ENCODE data around the gene ADH6.

The ADH6 gene

DNA sequence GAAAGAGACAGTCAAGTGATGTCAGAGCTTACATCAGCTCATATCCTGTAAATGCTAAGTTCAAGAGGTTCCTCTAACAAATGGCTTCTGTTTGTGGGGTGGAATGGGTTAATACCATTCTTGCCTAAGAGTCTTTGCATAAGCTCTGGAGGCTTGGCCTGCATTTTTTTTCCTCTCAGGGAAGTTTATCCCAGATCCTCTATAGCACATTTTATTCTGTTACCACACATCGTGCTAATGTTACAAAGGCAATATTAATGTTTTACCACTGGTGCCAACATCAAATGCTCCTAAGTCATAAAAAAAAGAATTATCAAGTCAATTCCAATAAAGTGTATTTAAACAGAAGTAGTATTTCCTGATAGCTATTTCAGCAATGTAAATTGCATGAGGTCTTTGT, 2.9 kb upstream of the ADH6 start:
- TF ChIP-seq, protein P1, sequence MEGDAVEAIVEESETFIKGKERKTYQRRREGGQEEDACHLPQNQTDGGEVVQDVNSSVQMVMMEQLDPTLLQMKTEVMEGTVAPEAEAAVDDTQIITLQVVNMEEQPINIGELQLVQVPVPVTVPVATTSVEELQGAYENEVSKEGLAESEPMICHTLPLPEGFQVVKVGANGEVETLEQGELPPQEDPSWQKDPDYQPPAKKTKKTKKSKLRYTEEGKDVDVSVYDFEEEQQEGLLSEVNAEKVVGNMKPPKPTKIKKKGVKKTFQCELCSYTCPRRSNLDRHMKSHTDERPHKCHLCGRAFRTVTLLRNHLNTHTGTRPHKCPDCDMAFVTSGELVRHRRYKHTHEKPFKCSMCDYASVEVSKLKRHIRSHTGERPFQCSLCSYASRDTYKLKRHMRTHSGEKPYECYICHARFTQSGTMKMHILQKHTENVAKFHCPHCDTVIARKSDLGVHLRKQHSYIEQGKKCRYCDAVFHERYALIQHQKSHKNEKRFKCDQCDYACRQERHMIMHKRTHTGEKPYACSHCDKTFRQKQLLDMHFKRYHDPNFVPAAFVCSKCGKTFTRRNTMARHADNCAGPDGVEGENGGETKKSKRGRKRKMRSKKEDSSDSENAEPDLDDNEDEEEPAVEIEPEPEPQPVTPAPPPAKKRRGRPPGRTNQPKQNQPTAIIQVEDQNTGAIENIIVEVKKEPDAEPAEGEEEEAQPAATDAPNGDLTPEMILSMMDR (IDR thresholded peaks at IDR 0.05; ENCODE audit: extremely low read depth, missing control alignments) = no peak
- no peak for DNase-seq (ENCODE audit: low spot score)

GRCh38 chr4:99219479-99219878, 433 bp upstream of the ADH6 start:
- no peak for DNase-seq (ENCODE audit: low spot score)
- TF ChIP-seq, protein P1 (IDR thresholded peaks at IDR 0.05; ENCODE audit: extremely low read depth, missing control alignments) = no peak

DNA sequence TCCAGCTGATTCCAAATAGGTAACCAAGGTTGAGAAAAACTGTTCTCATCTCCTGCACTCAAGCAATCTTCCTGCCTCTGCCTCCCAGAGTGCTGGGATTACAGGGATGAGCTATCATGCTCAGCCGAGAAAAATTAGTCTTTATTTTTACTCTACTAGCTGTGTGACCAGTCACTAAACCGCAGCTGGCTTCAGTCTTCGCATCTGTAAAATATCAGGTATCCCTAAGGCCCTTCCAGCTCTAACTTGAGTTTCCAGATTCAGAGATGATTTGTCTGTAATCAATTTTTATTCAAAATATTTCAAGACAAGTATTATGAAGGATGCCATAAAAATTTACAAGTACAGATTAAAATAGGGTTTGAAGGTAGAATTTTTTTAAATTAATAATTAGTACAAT, 3.5 kb downstream of the ADH6 start:
- TF ChIP-seq, protein P1 (IDR thresholded peaks at IDR 0.05; ENCODE audit: extremely low read depth, missing control alignments) = no peak

GRCh38 chr4:99210789-99211188, 8.3 kb downstream of the ADH6 start:
- no peak for DNase-seq (ENCODE audit: low spot score)
- TF ChIP-seq, protein P1 (IDR thresholded peaks at IDR 0.05; ENCODE audit: extremely low read depth, missing control alignments) = no peak

More for the DNA sequence above, 3.5 kb downstream of the ADH6 start:
- no peak for DNase-seq (ENCODE audit: low spot score)

DNA sequence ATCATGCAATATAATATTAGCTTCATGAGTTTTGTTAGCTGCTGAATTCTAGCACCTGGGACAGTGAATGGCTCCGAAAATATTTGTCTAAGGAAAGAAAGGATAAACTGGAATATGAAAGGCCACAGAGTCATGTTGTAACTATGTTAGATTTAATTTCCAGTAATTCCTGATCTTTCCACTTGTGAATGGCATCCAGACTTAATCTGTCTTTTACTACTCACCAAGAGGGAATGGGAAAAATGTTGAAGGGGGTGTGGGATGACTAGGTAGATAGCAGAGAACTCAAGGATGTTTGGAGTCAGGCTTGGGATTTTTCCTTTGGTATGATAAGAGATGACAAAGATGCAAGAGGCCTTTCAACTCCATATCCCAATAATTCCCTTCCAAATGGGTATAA, 9.4 kb downstream of the ADH6 start:
- DNase-seq (ENCODE audit: low spot score) = no peak
- TF ChIP-seq, protein P1 (IDR thresholded peaks at IDR 0.05; ENCODE audit: extremely low read depth, missing control alignments) = no peak

DNA sequence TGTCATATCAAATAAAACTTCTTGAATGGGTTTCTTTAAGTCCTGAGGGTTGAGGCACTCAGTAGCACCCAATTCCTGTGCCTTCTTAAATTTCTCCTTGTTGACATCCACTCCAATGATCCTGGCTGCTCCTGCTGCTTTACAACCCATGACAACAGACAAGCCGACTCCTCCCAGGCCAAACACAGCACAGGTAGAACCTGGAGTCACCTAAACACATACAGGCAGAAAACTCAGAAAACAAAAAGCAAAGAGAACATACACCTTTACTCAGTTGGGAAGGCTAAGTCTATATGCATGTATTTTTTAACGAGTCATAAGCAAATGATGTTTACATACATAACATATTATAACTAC, 10.3 kb downstream of the ADH6 start:
- no peak for DNase-seq (ENCODE audit: low spot score)
- TF ChIP-seq, protein P1 (IDR thresholded peaks at IDR 0.05; ENCODE audit: extremely low read depth, missing control alignments) = no peak

- TF ChIP-seq, protein P1 (IDR thresholded peaks at IDR 0.05; ENCODE audit: extremely low read depth, missing control alignments) = no peak
These were observed 10.9 kb downstream of the ADH6 start for GRCh38 chr4:99207911-99208718.

More at GRCh38 chr4:99207911-99208718, 10.9 kb downstream of the ADH6 start:
- no peak for DNase-seq (ENCODE audit: low spot score)

Data from GM20000 (cell line).